Endothelial cell of umbilical vein (primary cell): ENCODE measurements around the gene SSBP3. TPM values are rescaled to one million over a fixed set of nuclear protein-coding genes. Genes with fewer than 3 reads are reported as not detected.

ENCODE experiments used
- BruUV-seq: library from RNA; stranded (reverse); fragments of 400-500 nt; replicated peaks from 2 replicates; lab custom pipeline; 2021; lab: Mats Ljungman, UMichigan
- CTCF ChIA-PET: fragments of 300-600, 350-600 bp; sonication (Branson Sonifier 250); formaldehyde crosslinking; loops from one replicate; lab custom pipeline; 2021; ENCODE audit warnings: antibody characterized with exemption, inconsistent platforms; lab: Charles Lee
- POLR2A ChIA-PET: fragments of 300-600, 350-600 bp; sonication (Branson Sonifier 250); formaldehyde crosslinking; loops from one replicate; lab custom pipeline; 2021; ENCODE audit warnings: antibody characterized with exemption, inconsistent platforms; lab: Charles Lee
- DNase-seq: peaks from one replicate; pipeline ENCODE4 v3.0.0-alpha.2; 2011; ENCODE audit warnings: low read depth, low spot score
- FAIRE-seq: peaks from 2 replicates; lab custom pipeline; 2011; peaks lifted over from hg19 to GRCh38; lab: Jason Lieb, UNC
- H2AFZ ChIP-seq: 2 replicates; pipeline ENCODE4 v1.6.0; 2012; ENCODE audit warnings: low read depth, low read length, control low read depth, inconsistent platforms
- H3K27ac ChIP-seq: 2 replicates; pipeline ENCODE4 v1.5.1; 2011; ENCODE audit warnings: low read depth, mild to moderate bottlenecking, control low read depth, low read length, moderate library complexity; ENCODE audit not compliant: insufficient read depth
- H3K27me3 ChIP-seq, 2 experiments: 2 replicates each; pipeline versions ENCODE4 v1.6.0 to v1.6.1; 2011; ENCODE audit warnings: low read length in 2 of 2, mixed read lengths in 1 of 2; ENCODE audit not compliant: control insufficient read depth in 2 of 2, insufficient read depth in 2 of 2
- H3K36me3 ChIP-seq, 2 experiments: 2 replicates in 1 of 2; 3 replicates in 1 of 2; pipeline ENCODE4 v1.5.1; 2011; ENCODE audit warnings: low read length in 2 of 2, mild to moderate bottlenecking in 1 of 2, moderate library complexity in 1 of 2; ENCODE audit not compliant: control insufficient read depth in 2 of 2, insufficient read depth in 2 of 2; ENCODE audit errors: extremely low read depth in 1 of 2
- H3K4me1 ChIP-seq: 3 replicates; pipeline ENCODE4 v1.5.1; 2011; ENCODE audit warnings: mild to moderate bottlenecking, low read length; ENCODE audit not compliant: control insufficient read depth, insufficient read depth; ENCODE audit errors: extremely low read depth
- H3K4me2 ChIP-seq: 2 replicates; pipeline ENCODE4 v1.6.1; 2011; ENCODE audit warnings: low read length, control low read depth, mixed read lengths; ENCODE audit not compliant: insufficient read depth
- H3K4me3 ChIP-seq, 3 experiments: fragments of 200-600 bp in 1 of 3; sonication (generic), shearing (Covaris generic) in 1 of 3; replicated peaks in 1 of 3; 2 replicates each; pipeline ENCODE4 v1.5.1; 2011 to 2016; ENCODE audit warnings: control low read depth in 3 of 3, low read length in 3 of 3, mild to moderate bottlenecking in 2 of 3, inconsistent platforms in 1 of 3, low read depth in 1 of 3, moderate library complexity in 1 of 3; ENCODE audit not compliant: insufficient read depth in 1 of 3
- H3K79me2 ChIP-seq: 2 replicates; pipeline ENCODE4 v1.6.0; 2012; ENCODE audit warnings: low read length, inconsistent platforms; ENCODE audit not compliant: control insufficient read depth, insufficient read depth
- H3K9ac ChIP-seq: replicated peaks from 2 replicates; pipeline ENCODE3; 2011; ENCODE audit warnings: low read length, control low read depth; ENCODE audit not compliant: insufficient read depth; ENCODE audit errors: extremely low read depth
- H3K9me1 ChIP-seq: replicated peaks from 3 replicates; pipeline ENCODE4 v1.6.0; 2011; ENCODE audit warnings: mild to moderate bottlenecking, low read length; ENCODE audit not compliant: control insufficient read depth, insufficient read depth; ENCODE audit errors: extremely low read depth
- H3K9me3 ChIP-seq: replicated peaks from 2 replicates; pipeline ENCODE4 v1.5.1; 2012; ENCODE audit warnings: low read length, inconsistent platforms; ENCODE audit not compliant: control insufficient read depth, insufficient read depth
- H4K20me1 ChIP-seq: replicated peaks from 2 replicates; pipeline ENCODE3; 2011; ENCODE audit warnings: mild to moderate bottlenecking, low read length; ENCODE audit not compliant: control insufficient read depth, insufficient read depth; ENCODE audit errors: extremely low read depth
- EZH2 ChIP-seq: IDR thresholded peaks from 2 replicates; pipeline ENCODE4 v1.6.1; 2012; ENCODE audit warnings: borderline replicate concordance, low read depth, mild to moderate bottlenecking, moderate library complexity, low read length, inconsistent platforms; ENCODE audit not compliant: severe bottlenecking
- FOS ChIP-seq: IDR thresholded peaks from 2 replicates; pipeline ENCODE4 v1.6.1; 2011; ENCODE audit warnings: mild to moderate bottlenecking, low read length, moderate library complexity, borderline replicate concordance; ENCODE audit not compliant: insufficient read depth
- GATA2 ChIP-seq: IDR thresholded peaks from 2 replicates; pipeline ENCODE4 v1.7.0; 2011; ENCODE audit warnings: low read depth, mild to moderate bottlenecking, moderate library complexity, mixed read lengths, low read length; ENCODE audit not compliant: insufficient read length, insufficient read depth
- JUN ChIP-seq: IDR thresholded peaks from 2 replicates; pipeline ENCODE4 v1.6.1; 2011; ENCODE audit warnings: borderline replicate concordance, low read depth; ENCODE audit not compliant: insufficient read length, insufficient read depth
- MYC ChIP-seq: IDR thresholded peaks from one replicate; pipeline ENCODE4 v1.6.1; 2011; ENCODE audit warnings: mild to moderate bottlenecking, low read depth, low read length
- POLR2A ChIP-seq: IDR thresholded peaks from 2 replicates; pipeline ENCODE4 v1.6.1; 2012; ENCODE audit warnings: low read depth, mild to moderate bottlenecking, control low read depth, low read length
- POLR2AphosphoS5 ChIP-seq: IDR thresholded peaks from 2 replicates; pipeline ENCODE4 v1.6.1; 2012; ENCODE audit warnings: low read depth, mild to moderate bottlenecking, control low read depth, low read length, moderate library complexity; ENCODE audit not compliant: insufficient read depth
- dilution Hi-C: fragments of 300-500 bp; cut with MboI; formaldehyde crosslinking; loops from one replicate; pipeline ENCODE4 v1.15.0; 2019; ENCODE audit warnings: low sequenced_read_pairs; ENCODE audit not compliant: extremely low pct_ligation_motif_present
- intact Hi-C: fragments of 100-400 bp; cut with micrococcal nuclease; formaldehyde crosslinking; loops from one replicate; pipeline ENCODE4 v1.10.0; 2022
- polyA plus RNA-seq, 4 experiments: library from polyadenylated mRNA; depleted of rRNA in 3 of 4; stranded (reverse) in 3 of 4; unstranded in 1 of 4; fragments of >200 nt; gene quantifications; 2 replicates each; pipeline versions ENCODE4 v1.2.1 to v1.2.3, GENCODE V29; 2011 to 2012; ENCODE audit warnings: missing spikeins in 1 of 4
- total RNA-seq: library from RNA; stranded (reverse); gene quantifications from 2 replicates; pipeline ENCODE4 v1.2.3, GENCODE V29; 2021
- TF ChIP-seq, protein P1 (sequence below): IDR thresholded peaks from 2 replicates; pipeline ENCODE4 v1.6.1; 2011; ENCODE audit not compliant: insufficient read depth, insufficient read length
- TF ChIP-seq, protein P2 (sequence below), 2 donors: IDR thresholded peaks; 1 replicate in 1 of 2; 2 replicates in 1 of 2; pipeline ENCODE4 v1.5.1; 2011; ENCODE audit warnings: low read length in 2 of 2, mild to moderate bottlenecking in 2 of 2, moderate library complexity in 2 of 2, control low read depth in 1 of 2, inconsistent platforms in 1 of 2, low read depth in 1 of 2; ENCODE audit not compliant: insufficient read depth in 1 of 2; ENCODE audit errors: extremely low read depth in 1 of 2

Gene SSBP3
- total and polyA plus RNA-seq, 2 donors (not counting 3 experiments of a cell fraction or from before 2014, with no cell fraction given), result 44.9 to 59.4 TPM

DNA sequence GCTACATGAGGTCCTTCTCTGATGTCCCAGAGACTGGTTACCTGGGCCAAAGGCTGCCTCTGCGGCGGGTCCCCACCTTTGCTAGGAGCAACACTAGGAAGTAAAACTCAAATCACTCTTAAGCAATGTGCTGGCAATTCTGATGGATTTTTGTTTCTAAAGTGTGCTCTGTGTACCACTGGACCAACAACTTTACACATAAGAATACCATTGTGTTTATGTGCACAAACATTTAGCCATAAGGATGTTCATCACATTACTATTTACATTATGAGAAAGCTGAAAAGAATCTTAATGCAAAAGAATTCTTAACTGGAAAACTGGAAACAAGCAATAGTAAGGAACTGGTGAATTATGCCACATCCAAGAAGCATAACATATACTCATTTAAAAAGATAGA lies 38.6 kb downstream of the SSBP3 start:
- Histone ChIP-seq H2AFZ (no peak overlapping the region), H4K20me1 (no peaks in the 10 kb centered on the region), H3K9me1 (no peaks in the 10 kb centered on the region), H3K4me3 (no peak overlapping the region), H3K79me2 (peaks cover 31% of the 10 kb centered on the region), H3K9ac (no peak overlapping the region), H3K9me3 (no peaks in the 10 kb centered on the region), H3K27ac (no peak overlapping the region), H3K4me1 (no peaks in the 10 kb centered on the region), H3K4me2 (no peak overlapping the region), H3K27me3 (no peaks in the 10 kb centered on the region), H3K36me3 (no peaks in the 10 kb centered on the region)
- intact Hi-C loops (no loop called here), dilution Hi-C loops (no loop called here)
- FAIRE-seq (no peak), DNase-seq (no peak)
- TF ChIP-seq, protein P1, sequence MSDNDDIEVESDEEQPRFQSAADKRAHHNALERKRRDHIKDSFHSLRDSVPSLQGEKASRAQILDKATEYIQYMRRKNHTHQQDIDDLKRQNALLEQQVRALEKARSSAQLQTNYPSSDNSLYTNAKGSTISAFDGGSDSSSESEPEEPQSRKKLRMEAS, result no peak
- TF ChIP-seq, protein P2, sequence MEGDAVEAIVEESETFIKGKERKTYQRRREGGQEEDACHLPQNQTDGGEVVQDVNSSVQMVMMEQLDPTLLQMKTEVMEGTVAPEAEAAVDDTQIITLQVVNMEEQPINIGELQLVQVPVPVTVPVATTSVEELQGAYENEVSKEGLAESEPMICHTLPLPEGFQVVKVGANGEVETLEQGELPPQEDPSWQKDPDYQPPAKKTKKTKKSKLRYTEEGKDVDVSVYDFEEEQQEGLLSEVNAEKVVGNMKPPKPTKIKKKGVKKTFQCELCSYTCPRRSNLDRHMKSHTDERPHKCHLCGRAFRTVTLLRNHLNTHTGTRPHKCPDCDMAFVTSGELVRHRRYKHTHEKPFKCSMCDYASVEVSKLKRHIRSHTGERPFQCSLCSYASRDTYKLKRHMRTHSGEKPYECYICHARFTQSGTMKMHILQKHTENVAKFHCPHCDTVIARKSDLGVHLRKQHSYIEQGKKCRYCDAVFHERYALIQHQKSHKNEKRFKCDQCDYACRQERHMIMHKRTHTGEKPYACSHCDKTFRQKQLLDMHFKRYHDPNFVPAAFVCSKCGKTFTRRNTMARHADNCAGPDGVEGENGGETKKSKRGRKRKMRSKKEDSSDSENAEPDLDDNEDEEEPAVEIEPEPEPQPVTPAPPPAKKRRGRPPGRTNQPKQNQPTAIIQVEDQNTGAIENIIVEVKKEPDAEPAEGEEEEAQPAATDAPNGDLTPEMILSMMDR (IDR thresholded peaks at IDR 0.05; ENCODE audit: extremely low read depth in 1 of 2, insufficient read depth in 1 of 2, low read depth in 1 of 2, low read length in 2 of 2), result no peak
- TF ChIP-seq POLR2A, result no peak
- no peak for TF ChIP-seq FOS
- no peak for TF ChIP-seq GATA2
- TF ChIP-seq MYC, result no peak
- TF ChIP-seq POLR2AphosphoS5, result no peak
- no peak for TF ChIP-seq EZH2
- TF ChIP-seq JUN, result no peak
- BruUV-seq, result no TSS peak
- ChIA-PET CTCF (no interaction called here), POLR2A (no interaction called here)
